Fibroblast of lung (primary cell): ENCODE results near the gene TINCR.

ENCODE experiments used
- CTCF ChIP-seq, 2 donors: IDR thresholded peaks in 1 of 2; conservative IDR thresholded peaks in 1 of 2; 1 replicate in 1 of 2; 2 replicates in 1 of 2; pipeline ENCODE4 v1.5.1; 2011 to 2012; ENCODE audit warnings: low read length in 2 of 2, control low read depth in 1 of 2, inconsistent platforms in 1 of 2, low read depth in 1 of 2, mild to moderate bottlenecking in 1 of 2
- EZH2 ChIP-seq: IDR thresholded peaks from 2 replicates; pipeline ENCODE4 v1.5.1; 2012; ENCODE audit warnings: low read length, control low read depth, mild to moderate bottlenecking; ENCODE audit errors: missing control alignments

- TF ChIP-seq EZH2 = no peak
- TF ChIP-seq CTCF (conservative IDR thresholded peaks at IDR 0.05 in 1 of 2, IDR thresholded peaks at IDR 0.05 in 1 of 2; ENCODE audit: low read depth in 1 of 2, low read length in 2 of 2) = no peak
Observed at GRCh38 chr19:5524081-5524480, 43.7 kb downstream of the TINCR start.
